AG04450 (cell line): ENCODE measurements around the gene ATG10. TPM values are rescaled to one million over a fixed set of nuclear protein-coding genes. Genes with fewer than 3 reads are reported as not detected.
"Not testable (repeated sequence)": the region's sequence is repeated elsewhere in the genome, so short reads cannot be mapped to it uniquely, and the experiment has no call there.

Source experiments
- CTCF ChIA-PET: fragments of 300-600, 350-600 bp; formaldehyde crosslinking; extraction: SDS; loops from one replicate; lab custom pipeline; 2022; ENCODE audit warnings: antibody characterized with exemption, inconsistent platforms; lab: Charles Lee
- POLR2A ChIA-PET: fragments of 350-600 bp; formaldehyde crosslinking; extraction: SDS; loops from one replicate; lab custom pipeline; 2021; ENCODE audit warnings: antibody characterized with exemption, inconsistent platforms; lab: Yijun Ruan, JAX
- DNase-seq: peaks from one replicate; pipeline ENCODE4 v3.0.0-alpha.2; 2011; ENCODE audit warnings: low read depth, low spot score
- H3K27ac ChIP-seq: one replicate; pipeline ENCODE4 v1.5.1; 2012; ENCODE audit warnings: low read depth, low read length, control low read depth
- H3K27me3 ChIP-seq: one replicate; pipeline ENCODE4 v1.6.0; 2012; ENCODE audit warnings: low read length; ENCODE audit not compliant: control insufficient read depth, insufficient read depth
- H3K4me3 ChIP-seq: 2 replicates; pipeline ENCODE4 v1.5.1; 2011; ENCODE audit warnings: mild to moderate bottlenecking, low read depth, low read length, control low read depth
- H3K9me3 ChIP-seq: 2 replicates; pipeline ENCODE4 v1.5.1; 2012; ENCODE audit warnings: low read length; ENCODE audit not compliant: control insufficient read depth, insufficient read depth
- CTCF ChIP-seq: IDR thresholded peaks from 2 replicates; pipeline ENCODE4 v1.5.1; 2011; ENCODE audit warnings: low read depth, low read length, control low read depth, inconsistent platforms
- polyA plus RNA-seq: library from polyadenylated mRNA; depleted of rRNA; stranded (reverse); fragments of >200 nt; gene quantifications from 2 replicates; pipeline ENCODE4 v1.2.3, GENCODE V29; 2011

The ATG10 gene
- polyA plus RNA-seq, 1 experiment = 4.1 TPM

GRCh38 chr5:81950996-81951395 is 20.8 kb upstream of the ATG10 start:
- ChIA-PET POLR2A (no interaction called here), CTCF (no interaction called here)

DNA sequence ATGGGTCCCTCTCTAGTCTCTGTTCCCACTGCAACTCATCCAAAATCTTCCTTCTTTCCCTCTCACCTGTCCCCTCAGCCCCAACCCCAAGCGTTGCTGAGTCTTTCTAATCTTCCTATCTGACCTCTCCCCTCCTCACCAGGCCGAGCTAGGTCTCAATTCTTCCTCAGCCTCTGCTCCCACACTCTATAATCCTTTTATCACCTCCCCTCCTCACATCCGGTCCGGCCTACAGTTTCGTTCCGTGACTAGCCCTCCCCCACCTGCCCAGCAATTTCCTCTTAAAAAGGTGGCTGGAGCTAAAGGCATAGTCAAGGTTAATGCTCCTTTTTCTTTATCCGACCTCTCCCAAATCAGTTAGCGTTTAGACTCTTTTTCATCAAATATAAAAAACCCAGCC is 17.0 kb upstream of the ATG10 start:
- H3K4me3 ChIP-seq, DNase-seq, POLR2A ChIA-PET, H3K27me3 ChIP-seq, H3K27ac ChIP-seq, CTCF ChIA-PET, H3K9me3 ChIP-seq: not testable (repeated sequence)

More at GRCh38 chr5:81950996-81951395, 20.8 kb upstream of the ATG10 start:
- DNase-seq = no peak
- TF ChIP-seq CTCF = no peak
- Histone ChIP-seq H3K27ac (no peak overlapping the region), H3K9me3 (no peaks in the 10 kb centered on the region), H3K4me3 (no peak overlapping the region), H3K27me3 (peaks cover 2% of the 10 kb centered on the region)

DNA sequence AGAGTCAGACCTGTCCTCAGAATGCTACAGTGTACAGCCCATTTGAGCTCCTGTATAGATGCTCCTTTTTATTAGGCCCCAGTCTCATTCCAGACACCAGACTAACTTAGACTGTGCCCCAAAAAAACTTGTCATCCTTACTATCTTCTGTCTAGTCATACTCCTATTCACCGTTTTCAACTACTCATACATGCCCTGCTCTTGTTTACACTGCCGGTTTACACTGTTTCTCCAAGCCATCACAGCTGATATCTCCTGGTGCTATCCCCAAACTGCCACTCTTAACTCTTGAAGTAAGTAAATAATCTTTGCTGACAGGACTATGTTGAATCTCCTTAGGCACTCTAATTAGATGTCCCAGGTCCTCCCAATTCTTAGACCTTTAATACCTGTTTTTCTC is 13.7 kb upstream of the ATG10 start:
- H3K27me3 ChIP-seq, H3K9me3 ChIP-seq, H3K27ac ChIP-seq, CTCF ChIA-PET, POLR2A ChIA-PET, H3K4me3 ChIP-seq, DNase-seq: not testable (repeated sequence)

GRCh38 chr5:81961651-81962440 is 10.0 kb upstream of the ATG10 start:
- POLR2A ChIA-PET = no interaction called here
- Histone ChIP-seq H3K4me3 (no peak overlapping the region), H3K27ac (no peak overlapping the region), H3K27me3 (no peaks in the 10 kb centered on the region), H3K9me3 (no peaks in the 10 kb centered on the region)
- CTCF ChIA-PET = no interaction called here
- no peak for TF ChIP-seq CTCF
- DNase-seq = no peak

GRCh38 chr5:81963544-81963943 is 8.3 kb upstream of the ATG10 start:
- CTCF ChIA-PET = no interaction called here
- Histone ChIP-seq H3K9me3 (no peaks in the 10 kb centered on the region), H3K27me3 (no peaks in the 10 kb centered on the region), H3K4me3 (no peak overlapping the region), H3K27ac (no peak overlapping the region)
- DNase-seq = no peak
- POLR2A ChIA-PET = no interaction called here
- no peak for TF ChIP-seq CTCF

DNA sequence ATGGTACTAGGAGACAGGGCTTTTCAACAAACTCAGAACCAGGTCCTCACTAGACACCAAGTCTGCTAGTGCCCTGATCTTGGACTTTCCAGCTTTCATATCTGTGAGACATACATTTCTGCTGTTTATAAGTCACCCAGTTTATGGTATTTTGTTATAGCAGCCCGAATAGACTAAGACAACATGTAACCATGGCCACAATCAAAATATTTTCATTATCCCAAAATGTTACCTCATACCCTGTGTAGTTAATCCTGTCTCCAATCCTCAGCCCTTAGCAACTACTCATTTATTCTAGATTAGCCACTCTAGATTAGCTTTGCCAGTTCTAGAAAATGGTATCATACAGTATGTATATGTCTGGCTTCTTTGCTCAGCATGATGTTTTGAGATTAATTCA is 6.3 kb upstream of the ATG10 start:
- POLR2A ChIA-PET = no interaction called here
- no peak overlapping the region for H3K27ac ChIP-seq
- no peak for DNase-seq
- no peaks in the 10 kb centered on the region for H3K9me3 ChIP-seq
- H3K27me3 ChIP-seq = no peaks in the 10 kb centered on the region
- no peak for TF ChIP-seq CTCF
- no peak overlapping the region for H3K4me3 ChIP-seq
- CTCF ChIA-PET = no interaction called here
